Neural progenitor cell (in vitro differentiated cells): ENCODE measurements around the gene LHX2. TPM values are rescaled to one million over a fixed set of nuclear protein-coding genes. Genes with fewer than 3 reads are reported as not detected.

ENCODE experiments used
- DNase-seq: peaks from one replicate; pipeline ENCODE4 v3.0.0-alpha.2; 2016; ENCODE audit warnings: low spot score
- H2AFZ ChIP-seq: fragments of 200-600 bp; sonication (generic); replicated peaks from 2 replicates; pipeline ENCODE4 v1.6.1; 2016; ENCODE audit warnings: antibody characterized with exemption
- H3F3A ChIP-seq: fragments of 200-600 bp; sonication (generic); 2 replicates; pipeline ENCODE4 v1.6.1; 2016; ENCODE audit warnings: antibody characterized with exemption, low read depth
- H3K27ac ChIP-seq: fragments of 200-600 bp; sonication (generic); 2 replicates; pipeline ENCODE4 v1.5.1; 2016; ENCODE audit warnings: mild to moderate bottlenecking
- H3K27me3 ChIP-seq: fragments of 200-600 bp; sonication (generic); 2 replicates; pipeline ENCODE4 v1.6.1; 2016; ENCODE audit warnings: mild to moderate bottlenecking, moderate library complexity
- H3K36me3 ChIP-seq: fragments of 200-600 bp; sonication (generic); 2 replicates; pipeline ENCODE4 v1.5.1; 2016
- H3K4me1 ChIP-seq: fragments of 200-600 bp; sonication (generic); 2 replicates; pipeline ENCODE4 v1.6.1; 2016; ENCODE audit warnings: mixed run types
- H3K4me2 ChIP-seq: fragments of 200-600 bp; sonication (generic); 2 replicates; pipeline ENCODE4 v1.6.1; 2016
- H3K4me3 ChIP-seq: fragments of 200-600 bp; sonication (generic); 2 replicates; pipeline ENCODE4 v1.5.1; 2016
- H3K79me2 ChIP-seq: fragments of 200-600 bp; sonication (generic); 2 replicates; pipeline ENCODE4 v1.6.1; 2016; ENCODE audit warnings: low read depth
- H3K9ac ChIP-seq: fragments of 200-600 bp; sonication (generic); 2 replicates; pipeline ENCODE4 v1.6.1; 2016
- H3K9me3 ChIP-seq: fragments of 200-600 bp; sonication (generic); 2 replicates; pipeline ENCODE4 v1.5.1; 2016; ENCODE audit warnings: low read depth
- H4K20me1 ChIP-seq: fragments of 200-600 bp; sonication (generic); 2 replicates; pipeline ENCODE4 v1.6.1; 2016; ENCODE audit warnings: low read depth
- H3K27ac Mint-ChIP-seq: 3 replicates; pipeline ENCODE4 v1.8.0; 2021; ENCODE audit warnings: mixed read lengths
- H3K27me3 Mint-ChIP-seq: 2 replicates; pipeline ENCODE4 v1.8.0; 2022; ENCODE audit warnings: low read depth, mild to moderate bottlenecking, inconsistent platforms, moderate library complexity, mixed read lengths; ENCODE audit not compliant: insufficient read depth
- H3K36me3 Mint-ChIP-seq: 3 replicates; pipeline ENCODE4 v1.8.0; 2021; ENCODE audit warnings: mixed read lengths
- H3K4me1 Mint-ChIP-seq: 3 replicates; pipeline ENCODE4 v1.8.0; 2021; ENCODE audit warnings: mixed read lengths
- H3K4me3 Mint-ChIP-seq: 3 replicates; pipeline ENCODE4 v1.8.0; 2021; ENCODE audit warnings: mild to moderate bottlenecking, moderate library complexity, mixed read lengths
- H3K9me3 Mint-ChIP-seq: 3 replicates; pipeline ENCODE4 v1.8.0; 2020; ENCODE audit warnings: mixed read lengths
- EZH2 ChIP-seq: fragments of 200-600 bp; sonication (generic); IDR thresholded peaks from 2 replicates; pipeline ENCODE4 v1.6.1; 2017; ENCODE audit warnings: antibody characterized with exemption, mild to moderate bottlenecking, moderate library complexity
- EZH2phosphoT487 ChIP-seq: fragments of 200-600 bp; sonication (generic); IDR thresholded peaks from 2 replicates; pipeline ENCODE4 v1.6.1; 2017; ENCODE audit warnings: antibody characterized with exemption
- total RNA-seq: library from RNA; depleted of rRNA; stranded (reverse); fragments of >200 nt; gene quantifications from 2 replicates; pipeline ENCODE4 v1.2.3, GENCODE V29; 2015; ENCODE audit warnings: low replicate concordance
- TF ChIP-seq, protein P1 (sequence below): fragments of 200-600 bp; sonication (generic); IDR thresholded peaks from 2 replicates; pipeline ENCODE4 v1.5.1; 2017; ENCODE audit warnings: antibody characterized with exemption, mild to moderate bottlenecking

LHX2 gene
- total RNA-seq, 1 donor from 2014 or later = 36.3 TPM

DNA sequence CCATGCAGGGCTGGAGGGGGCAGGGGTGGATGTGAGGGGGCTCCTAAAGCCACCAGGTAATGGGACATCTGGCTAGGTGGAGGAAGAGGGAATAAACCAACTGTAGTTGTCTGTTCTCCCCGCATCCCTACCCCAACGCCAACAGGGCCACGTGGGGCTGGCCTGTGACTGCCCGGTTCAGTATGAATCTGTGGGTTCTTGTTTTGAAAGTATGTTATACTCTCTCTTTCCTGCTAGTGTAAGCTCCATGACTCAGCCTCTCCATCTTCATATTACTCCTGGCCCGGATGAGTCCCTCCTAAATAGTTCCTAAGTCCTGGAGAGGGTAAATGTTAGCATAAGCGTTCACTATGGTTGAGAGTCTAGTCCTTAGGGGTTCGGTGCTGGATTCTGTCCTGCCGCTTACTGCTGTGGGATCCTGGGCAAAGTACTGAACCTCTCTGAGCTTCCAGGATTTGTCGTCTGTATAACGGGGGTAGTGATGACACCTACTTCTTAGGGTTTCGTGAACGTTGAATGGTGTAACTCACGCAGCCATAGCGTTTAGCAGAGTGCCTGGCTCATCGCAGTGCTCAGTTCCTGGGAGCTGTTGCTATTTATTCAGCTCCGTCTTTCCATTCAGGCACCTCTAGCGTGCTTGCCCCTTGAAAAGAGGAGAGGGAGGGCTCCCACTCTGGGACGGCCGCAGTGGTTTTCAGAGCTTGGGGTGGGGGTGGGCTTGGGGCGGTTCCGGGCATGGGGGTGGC is 28.8 kb downstream of the LHX2 start:
- Histone ChIP-seq H3K79me2 (no peaks in the 10 kb centered on the region), H3K27me3 (peaks cover 94% of the 10 kb centered on the region), H3K9me3 (no peaks in the 10 kb centered on the region), H3K27ac (no peak overlapping the region), H3K9ac (no peak overlapping the region), H3K4me1 (peaks cover 8% of the 10 kb centered on the region), H3F3A (no peaks in the 10 kb centered on the region), H3K36me3 (no peaks in the 10 kb centered on the region), H3K4me2 (peak overlapping the region; percentile 78), H3K4me3 (peak overlapping the region; percentile 55), H2AFZ (peak overlapping the region; percentile 73), H4K20me1 (no peaks in the 10 kb centered on the region)
- H3K4me1 Mint-ChIP-seq = peaks cover 3% of the 10 kb centered on the region
- DNase-seq = peak; percentile 65
- TF ChIP-seq EZH2phosphoT487 (no peak), EZH2 (no peak)
- TF ChIP-seq, protein P1, sequence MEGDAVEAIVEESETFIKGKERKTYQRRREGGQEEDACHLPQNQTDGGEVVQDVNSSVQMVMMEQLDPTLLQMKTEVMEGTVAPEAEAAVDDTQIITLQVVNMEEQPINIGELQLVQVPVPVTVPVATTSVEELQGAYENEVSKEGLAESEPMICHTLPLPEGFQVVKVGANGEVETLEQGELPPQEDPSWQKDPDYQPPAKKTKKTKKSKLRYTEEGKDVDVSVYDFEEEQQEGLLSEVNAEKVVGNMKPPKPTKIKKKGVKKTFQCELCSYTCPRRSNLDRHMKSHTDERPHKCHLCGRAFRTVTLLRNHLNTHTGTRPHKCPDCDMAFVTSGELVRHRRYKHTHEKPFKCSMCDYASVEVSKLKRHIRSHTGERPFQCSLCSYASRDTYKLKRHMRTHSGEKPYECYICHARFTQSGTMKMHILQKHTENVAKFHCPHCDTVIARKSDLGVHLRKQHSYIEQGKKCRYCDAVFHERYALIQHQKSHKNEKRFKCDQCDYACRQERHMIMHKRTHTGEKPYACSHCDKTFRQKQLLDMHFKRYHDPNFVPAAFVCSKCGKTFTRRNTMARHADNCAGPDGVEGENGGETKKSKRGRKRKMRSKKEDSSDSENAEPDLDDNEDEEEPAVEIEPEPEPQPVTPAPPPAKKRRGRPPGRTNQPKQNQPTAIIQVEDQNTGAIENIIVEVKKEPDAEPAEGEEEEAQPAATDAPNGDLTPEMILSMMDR = no peak
- no peaks in the 10 kb centered on the region for H3K36me3 Mint-ChIP-seq
- H3K27me3 Mint-ChIP-seq = peaks cover 41% of the 10 kb centered on the region
- peak overlapping the region; percentile 75 for H3K4me3 Mint-ChIP-seq
- no peak overlapping the region for H3K27ac Mint-ChIP-seq
- H3K9me3 Mint-ChIP-seq = no peaks in the 10 kb centered on the region

DNA sequence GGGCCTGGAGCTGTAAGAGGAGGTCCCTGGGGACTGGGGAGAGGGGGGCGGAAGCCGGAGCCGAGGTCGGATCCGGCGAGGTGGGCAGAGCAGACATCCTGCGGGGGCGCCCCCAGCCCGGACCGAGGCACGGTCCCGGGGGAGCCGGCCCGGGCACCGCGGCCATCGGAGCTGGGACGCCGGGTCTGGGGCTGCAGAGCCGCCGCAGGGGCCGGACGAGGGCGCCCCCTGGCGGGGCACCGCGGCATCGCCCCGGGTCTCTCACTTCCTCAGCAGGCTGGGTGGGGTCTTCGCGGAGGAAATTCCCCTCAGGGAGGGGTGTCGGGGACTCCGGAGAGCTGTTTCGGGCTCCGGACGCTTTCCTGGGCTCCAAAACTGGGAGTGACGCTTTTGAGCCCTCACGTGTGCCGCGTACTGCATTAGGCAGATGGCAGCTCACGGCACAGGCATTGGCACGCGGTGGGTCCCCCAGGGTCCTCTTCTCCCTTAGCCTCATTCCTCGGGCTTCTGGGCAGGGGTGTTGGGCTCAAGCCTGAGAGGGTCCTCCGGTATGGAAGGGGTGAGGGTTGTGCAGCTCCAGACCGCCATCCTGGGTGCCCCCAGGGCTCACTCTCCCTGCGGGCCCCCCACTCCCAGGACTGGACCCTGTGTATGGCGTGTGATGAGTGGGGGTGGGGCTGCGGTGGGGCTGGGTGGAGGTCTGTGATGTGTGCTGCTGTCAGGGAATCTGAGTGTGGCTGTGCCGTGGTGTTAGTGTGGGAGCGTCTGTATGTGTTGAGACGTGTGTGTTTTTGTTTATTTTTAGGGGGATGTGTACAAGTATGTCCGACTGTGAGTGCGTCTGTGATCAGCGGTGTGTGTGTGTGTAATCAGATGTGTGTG is 29.6 kb downstream of the LHX2 start:
- Histone ChIP-seq H3K4me2 (peak overlapping the region; percentile 78), H3K9me3 (no peaks in the 10 kb centered on the region), H4K20me1 (no peaks in the 10 kb centered on the region), H3K27ac (no peak overlapping the region), H3K36me3 (no peaks in the 10 kb centered on the region), H3K27me3 (peaks cover 96% of the 10 kb centered on the region), H3K4me3 (peak overlapping the region; percentile 55), H2AFZ (peak overlapping the region; percentile 73), H3F3A (peaks cover 1% of the 10 kb centered on the region), H3K4me1 (peaks cover 12% of the 10 kb centered on the region), H3K9ac (no peak overlapping the region), H3K79me2 (no peaks in the 10 kb centered on the region)
- no peaks in the 10 kb centered on the region for H3K36me3 Mint-ChIP-seq
- peaks cover 3% of the 10 kb centered on the region for H3K4me1 Mint-ChIP-seq
- peak overlapping the region; percentile 76 for H3K4me3 Mint-ChIP-seq
- TF ChIP-seq EZH2 = no peak
- TF ChIP-seq, protein P1 = peak; percentile 100
- H3K27ac Mint-ChIP-seq = no peak overlapping the region
- H3K27me3 Mint-ChIP-seq = peaks cover 43% of the 10 kb centered on the region
- no peaks in the 10 kb centered on the region for H3K9me3 Mint-ChIP-seq
- peak; percentile 73 for DNase-seq

DNA sequence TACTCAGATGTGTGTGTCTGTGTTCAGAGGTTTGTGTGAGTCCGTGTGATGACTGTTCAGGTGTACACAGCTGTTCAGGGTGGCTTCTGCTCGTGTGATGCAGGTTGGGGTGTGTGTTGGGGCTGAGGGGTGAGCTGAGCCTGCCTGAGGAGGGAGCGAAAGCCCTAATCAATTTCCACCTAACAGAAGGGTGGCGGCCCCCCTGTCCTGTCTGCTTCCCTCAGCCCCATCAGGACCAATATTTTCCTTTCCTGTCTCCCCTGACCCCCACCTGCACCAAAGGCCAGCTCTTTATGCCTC is 30.2 kb downstream of the LHX2 start:
- Histone ChIP-seq H3K4me2 (no peak overlapping the region), H3F3A (peaks cover 3% of the 10 kb centered on the region), H3K9ac (no peak overlapping the region), H3K4me1 (peaks cover 12% of the 10 kb centered on the region), H3K27me3 (peaks cover 96% of the 10 kb centered on the region), H3K27ac (no peak overlapping the region), H4K20me1 (no peaks in the 10 kb centered on the region), H3K36me3 (no peaks in the 10 kb centered on the region), H3K4me3 (no peak overlapping the region), H3K9me3 (no peaks in the 10 kb centered on the region), H3K79me2 (no peaks in the 10 kb centered on the region), H2AFZ (no peak overlapping the region)
- no peaks in the 10 kb centered on the region for H3K9me3 Mint-ChIP-seq
- H3K27me3 Mint-ChIP-seq = peaks cover 43% of the 10 kb centered on the region
- no peak overlapping the region for H3K27ac Mint-ChIP-seq
- peak overlapping the region; percentile 27 for H3K4me3 Mint-ChIP-seq
- no peak for DNase-seq
- H3K36me3 Mint-ChIP-seq = no peaks in the 10 kb centered on the region
- H3K4me1 Mint-ChIP-seq = peaks cover 3% of the 10 kb centered on the region
- TF ChIP-seq, protein P1 = no peak
- TF ChIP-seq EZH2phosphoT487 = no peak
- TF ChIP-seq EZH2 = no peak
